Stimulated activated CD8-positive, alpha-beta memory T cell treated with anti-CD3 and anti-CD28 coated beads, Interleukin-7, amount 100 ng/mL, for 24 hours (primary cell): ENCODE results near the gene GEMIN5.

Experiments used
- DNase-seq: peaks from one replicate; pipeline ENCODE4 v3.0.0-alpha.2; 2020; ENCODE audit warnings: low read depth

The GEMIN5 gene

DNA sequence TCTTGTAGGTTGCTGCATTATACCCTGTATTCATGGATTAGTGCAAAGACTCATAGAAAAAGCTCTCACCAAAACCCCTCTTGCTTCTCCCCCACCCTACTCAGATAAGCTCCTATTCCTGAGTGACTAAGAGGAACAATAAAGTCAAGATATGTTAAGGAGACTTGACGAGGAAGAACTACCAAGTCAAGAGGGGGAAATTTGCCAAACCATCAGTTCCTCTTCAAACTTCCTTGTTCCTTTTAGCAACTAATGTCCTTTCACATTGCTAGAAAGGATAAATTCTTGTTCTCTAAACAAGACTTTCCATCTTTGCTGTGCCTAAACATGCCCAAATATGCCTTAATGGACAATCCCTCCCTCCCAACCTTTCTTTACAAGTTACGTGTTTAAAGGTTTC lies 52.6 kb downstream of the GEMIN5 start:
- DNase-seq: no peak

DNA sequence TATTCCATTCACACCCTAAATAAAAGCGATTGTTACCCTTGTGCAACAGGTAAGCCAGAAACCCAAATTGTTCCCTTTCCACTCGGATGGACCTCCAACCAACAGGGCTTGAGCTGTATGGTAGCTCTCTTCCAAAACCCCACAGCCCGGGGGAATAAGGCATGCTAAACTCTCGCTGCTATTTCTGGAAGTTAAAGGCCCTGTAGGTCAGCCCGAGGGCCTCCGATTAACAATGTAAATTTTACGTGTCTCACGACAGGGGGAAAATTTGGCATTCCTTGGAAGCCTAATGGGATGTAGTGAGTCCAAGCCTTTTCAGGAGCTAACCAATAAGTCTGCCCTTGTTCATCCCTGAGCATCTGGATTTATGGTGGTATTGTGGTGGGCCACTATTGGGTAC lies 53.6 kb downstream of the GEMIN5 start:
- no peak for DNase-seq

DNA sequence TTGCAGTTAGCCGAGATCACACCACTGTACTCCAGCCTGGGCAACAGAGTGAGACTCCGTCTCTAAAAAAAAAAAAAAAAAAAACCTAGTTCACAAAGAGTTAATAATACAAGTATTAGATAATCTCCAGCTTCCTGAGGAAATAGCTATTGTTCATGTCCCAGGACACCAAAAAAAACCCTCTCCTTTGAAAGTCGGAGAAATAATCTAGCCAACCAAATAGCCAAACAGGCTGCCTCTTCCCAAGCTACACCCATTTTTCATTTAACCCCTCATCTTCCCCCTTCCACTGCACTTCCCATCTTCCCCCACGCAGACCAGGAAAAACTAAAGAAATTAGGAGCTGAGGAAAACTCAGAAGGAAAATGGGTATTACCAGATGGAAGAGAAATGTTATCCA lies 56.0 kb downstream of the GEMIN5 start:
- DNase-seq: no peak

DNA sequence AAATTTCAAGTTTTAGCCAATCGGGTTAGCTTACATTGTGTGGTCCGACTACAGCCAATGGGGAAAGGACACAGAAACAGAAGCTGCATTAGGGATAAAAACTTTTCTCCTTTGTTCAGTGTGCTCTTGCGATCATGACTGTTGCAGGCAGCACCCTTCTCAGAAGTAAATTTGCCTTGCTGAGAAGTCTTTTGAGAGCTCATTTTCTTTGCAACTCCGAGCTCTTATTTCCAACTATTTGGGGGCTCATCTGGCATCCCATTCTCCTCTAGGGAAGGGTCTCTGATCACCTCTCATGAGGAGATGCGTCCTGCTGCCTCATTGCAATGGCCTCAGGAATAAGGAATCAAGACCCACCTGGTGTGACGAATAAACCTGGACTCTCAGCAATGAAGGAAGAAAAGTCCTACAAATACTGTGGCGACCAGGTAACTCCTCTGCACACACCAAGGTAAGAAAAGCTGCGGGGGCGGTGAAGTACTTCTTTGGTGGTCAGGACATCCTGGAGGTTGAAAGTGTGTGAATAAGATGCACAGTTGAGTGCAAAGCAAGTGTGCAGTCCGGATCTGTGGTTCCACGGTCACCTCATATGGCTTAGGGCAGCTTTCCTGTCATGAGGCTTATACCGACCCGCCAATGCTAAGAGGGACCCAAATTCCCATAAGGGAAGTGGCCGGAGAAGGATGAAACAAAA lies 59.2 kb downstream of the GEMIN5 start:
- no peak for DNase-seq

DNA sequence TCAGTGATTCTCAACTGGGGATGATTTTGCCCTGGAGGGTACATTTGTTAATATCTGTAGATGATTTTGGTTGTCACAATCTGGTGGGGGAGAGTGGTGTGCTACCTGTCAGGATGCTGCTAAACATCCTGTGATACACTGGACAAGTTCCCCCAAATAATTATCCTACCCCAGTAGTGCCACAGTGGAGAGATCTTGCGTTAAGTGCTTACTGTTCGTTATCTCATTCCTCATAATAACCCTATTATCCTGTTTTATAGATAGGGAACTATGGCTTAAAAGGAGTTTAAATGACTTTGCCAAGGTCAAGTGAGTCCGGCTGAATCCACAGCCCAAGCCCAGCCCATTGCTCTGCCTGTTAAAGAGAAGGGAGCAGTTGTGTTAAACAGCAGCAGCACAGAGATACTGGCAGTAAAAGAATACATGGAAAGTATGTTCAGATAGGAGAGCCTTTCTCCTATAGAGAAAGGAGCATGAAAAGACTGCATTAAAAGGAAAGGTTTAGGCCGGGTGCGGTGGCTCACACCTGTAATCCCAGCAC lies 64.2 kb downstream of the GEMIN5 start:
- no peak for DNase-seq

DNA sequence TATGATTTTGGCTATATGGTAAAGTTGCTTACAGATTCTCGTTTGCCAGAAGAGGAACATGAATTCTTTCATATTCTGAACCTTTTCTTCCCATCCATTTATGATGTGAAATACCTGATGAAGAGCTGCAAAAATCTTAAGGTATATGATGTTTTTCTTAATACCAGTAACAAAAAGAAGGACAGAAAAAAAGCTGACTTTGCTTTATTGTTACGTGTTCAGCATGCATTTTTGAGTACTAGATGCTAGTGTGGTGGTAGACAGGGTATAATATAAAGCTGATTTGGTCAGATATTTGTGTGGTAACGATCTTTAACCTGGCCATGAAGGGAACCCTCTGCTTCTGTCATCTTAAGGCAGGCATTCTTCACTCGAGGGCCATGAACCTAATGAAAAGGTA lies 66.3 kb downstream of the GEMIN5 start:
- no peak for DNase-seq

DNA sequence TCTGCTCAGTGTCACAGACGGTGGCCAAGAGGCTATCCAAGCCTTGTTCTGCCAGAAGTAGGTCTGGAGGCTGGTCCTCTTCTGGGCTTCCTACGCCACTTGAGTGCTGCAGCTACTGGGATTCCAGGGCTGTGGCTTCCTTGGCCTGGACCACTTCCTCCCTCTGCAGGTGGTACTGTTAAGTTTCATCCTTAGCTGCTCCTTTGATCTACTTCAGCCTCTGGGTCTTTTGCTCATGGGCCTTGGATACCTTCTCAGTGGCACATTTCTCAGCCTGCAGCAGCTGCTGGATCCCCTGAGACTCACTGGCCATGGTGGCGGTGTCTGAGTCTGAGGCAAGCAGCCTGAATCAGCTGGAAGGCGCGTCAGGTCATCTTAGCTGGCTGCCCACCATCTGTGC lies 69.3 kb downstream of the GEMIN5 start:
- no peak for DNase-seq

DNA sequence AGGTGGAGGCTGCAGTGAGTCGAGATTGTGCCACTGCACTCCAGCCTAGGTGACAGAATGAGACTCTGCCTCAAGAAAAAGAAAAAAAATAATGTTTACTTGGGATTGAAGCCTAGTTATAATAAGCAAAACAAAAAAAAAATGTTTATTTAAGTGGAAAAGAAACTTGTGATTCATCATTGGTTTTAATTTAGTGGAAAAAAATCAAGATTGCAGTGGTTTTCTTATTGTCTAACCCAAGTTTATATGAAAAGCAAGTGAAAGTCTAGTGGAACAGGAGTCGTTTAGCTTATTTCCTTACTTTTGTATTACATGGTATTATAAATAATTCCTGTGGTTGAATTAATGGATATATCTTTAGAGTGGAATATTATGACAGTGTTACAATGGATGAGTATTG lies 71.2 kb downstream of the GEMIN5 start:
- DNase-seq: no peak

DNA sequence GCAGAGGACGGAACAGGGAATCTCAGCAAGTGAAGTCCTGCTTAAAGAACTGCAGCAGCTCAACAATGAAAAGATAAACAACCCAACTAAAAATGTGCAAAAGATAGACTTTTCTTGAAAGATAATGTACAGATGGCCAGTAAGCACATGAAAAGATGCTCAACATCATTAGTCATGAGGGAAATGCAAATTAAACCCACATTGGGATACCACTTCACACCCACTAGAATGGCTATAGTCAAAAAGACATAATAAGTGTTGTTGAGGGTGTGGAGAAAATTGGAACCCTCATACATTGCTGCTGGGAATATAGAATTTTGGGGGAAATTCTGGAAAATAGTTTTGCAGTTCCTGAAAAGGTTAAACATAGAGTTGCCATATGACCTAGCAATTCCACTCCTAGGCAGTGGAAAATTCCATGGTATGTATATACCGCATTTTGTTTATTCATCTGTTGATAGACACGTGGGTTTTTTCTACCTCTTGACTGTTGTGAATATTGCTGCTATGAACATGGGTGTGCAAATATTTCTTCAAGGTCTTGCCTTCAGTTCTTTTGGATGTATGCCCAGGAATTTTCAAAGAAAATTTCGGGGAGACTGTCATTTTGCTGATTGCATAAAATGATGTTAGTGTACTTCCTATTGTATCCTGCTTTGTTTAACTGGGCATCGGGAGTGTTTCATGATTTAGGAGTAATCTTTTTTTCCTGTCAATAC lies 72.4 kb downstream of the GEMIN5 start:
- DNase-seq: no peak

DNA sequence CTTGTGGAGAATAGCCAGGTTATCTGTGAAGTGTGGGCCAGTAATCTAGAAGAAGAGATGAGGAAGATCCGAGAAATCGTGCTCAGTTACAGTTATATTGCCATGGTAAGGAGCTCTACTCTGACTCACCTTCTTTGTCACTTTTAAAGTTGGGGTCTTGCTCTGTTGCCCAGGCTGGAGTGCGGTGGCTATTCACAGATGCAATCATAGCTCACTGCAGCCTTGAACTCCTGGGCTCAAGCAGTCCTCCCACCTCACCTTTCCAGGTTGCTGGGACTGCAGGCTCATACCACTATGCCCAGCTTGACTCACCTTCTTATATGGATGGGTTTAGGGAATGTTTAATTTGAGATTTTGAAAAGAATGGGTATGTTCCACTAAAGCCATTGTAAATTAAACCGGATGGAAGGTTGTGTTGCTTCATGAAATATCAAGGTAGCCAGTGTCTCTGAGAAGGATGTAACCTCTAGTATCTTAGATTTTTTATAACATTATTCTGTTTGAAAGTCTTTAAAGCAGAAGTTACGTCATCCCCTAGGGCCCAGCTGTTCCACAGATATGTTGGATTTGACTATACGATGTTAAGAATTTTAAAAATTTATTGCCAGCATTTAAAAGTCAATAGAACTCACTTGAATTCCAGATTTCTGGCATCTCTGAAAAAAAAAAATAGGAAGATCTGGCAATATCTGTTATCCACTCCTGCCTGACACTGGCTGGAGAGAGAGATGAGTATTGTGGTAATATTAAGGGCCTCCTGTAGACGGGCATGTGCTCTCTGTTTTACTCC lies 74.5 kb downstream of the GEMIN5 start:
- no peak for DNase-seq

DNA sequence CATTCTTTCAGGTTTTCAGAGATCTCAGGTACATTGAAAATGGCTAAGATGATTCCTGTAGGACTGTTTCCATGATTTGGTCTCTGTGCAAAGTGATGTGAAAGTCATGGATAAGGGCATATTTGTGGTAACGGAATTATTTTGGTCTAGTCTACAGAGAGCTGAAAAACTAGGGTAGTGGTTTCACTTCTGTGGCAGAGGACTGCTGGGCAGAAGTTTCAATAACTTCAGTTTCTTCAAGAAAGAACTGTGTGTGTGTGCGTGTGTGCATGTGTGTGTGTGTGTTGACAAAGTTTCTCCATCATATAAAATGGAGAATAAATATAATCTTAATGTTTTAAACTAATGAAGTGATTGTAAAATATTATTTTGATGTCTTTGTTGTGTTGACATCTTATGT lies 75.2 kb downstream of the GEMIN5 start:
- DNase-seq: no peak

DNA sequence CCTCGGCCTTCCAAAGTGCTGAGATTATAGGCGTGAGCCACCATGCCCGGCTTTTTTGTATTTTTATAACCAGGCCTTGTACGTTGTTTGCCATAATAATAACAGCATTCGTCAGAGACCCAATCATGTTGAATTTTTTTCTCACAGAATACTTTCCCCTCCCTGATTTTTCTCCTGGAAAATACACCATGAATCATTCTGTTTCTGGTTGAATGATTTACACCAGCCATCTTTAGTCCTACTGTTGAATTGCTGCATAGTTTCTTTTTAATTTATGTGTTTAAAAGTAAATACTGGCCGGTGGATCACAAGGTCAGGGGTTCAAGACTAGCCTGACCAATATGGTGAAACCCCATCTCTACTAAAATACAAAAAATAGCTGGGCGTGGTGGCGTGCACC lies 76.1 kb downstream of the GEMIN5 start:
- DNase-seq: no peak

DNA sequence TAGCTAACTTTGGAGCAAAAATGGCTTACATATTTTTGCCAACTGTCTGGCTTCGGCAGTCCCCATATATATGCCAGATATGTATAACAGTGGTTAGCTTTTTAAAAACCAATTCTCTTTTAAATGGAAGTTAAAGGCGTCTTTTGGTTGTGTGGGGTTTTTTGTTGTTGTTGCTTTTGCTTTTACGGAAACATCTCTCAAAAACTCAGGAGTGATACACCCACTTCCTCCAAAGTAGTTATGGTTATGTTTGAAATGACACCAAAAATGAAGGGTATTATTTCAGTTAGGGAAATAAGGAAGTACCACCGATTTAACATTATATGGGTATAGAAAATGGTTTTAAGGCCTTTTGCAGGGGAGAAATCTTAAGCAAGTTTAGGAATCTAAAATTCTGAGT lies 77.2 kb downstream of the GEMIN5 start:
- DNase-seq: no peak

DNA sequence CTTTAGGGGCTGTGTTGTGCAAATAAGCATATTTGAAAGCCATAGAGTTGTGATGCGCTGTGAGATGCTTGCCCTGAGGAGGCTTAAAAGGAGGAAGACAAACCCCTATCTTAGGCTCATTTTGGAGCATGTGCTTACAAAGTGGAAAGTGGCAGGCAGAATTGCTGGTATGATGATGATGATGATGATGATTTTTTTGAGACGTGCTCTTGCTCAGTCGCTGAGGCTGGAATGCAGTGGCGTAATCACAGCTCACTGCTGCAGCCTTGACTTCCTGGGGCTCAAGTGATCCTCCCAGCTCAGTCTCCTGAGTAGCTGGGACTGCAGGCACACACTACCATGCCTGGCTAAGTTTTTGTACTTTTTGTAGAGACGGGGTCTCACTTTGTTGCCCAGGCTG lies 77.9 kb downstream of the GEMIN5 start:
- no peak for DNase-seq

DNA sequence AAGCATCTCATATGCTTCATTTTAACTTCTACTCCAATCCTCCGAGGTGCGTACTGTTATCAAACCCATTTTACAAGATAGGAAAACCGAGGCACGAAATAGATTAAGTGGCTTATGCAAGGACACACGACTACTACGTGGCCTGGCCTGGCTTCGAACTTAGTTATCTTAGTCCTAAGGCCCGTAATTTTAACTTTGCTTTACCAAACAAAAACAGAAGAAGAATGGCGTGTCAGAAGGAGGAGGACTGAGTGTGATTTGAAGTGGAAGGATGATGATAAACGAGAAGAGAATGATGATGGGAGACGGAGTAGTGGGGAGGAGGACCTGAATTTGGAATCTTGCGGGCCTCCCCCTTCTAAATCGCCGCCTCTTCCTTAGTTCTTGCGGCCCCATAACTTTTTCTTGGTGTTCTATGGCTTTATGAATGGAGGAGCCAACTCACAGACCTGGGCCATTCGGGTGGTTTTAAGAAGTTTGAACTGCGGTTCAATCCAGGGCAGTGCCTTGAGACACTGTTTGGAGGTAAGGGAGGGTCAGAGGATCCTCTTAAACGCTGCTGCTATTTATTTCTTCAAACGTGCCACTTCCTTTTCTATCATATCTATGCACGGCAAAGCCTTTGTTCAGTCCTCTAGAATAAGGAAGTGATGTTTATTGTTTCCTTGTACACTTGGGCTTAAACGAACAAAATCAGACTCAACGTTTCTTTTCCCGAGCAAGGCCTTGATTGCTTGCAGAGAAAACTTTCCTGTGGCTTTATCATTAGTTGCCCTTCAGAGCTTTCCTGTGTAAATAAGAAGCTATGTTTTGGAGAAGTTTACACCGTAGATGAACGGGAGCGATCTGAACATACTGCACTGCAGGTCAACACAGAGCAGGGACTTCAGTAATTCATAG lies 78.8 kb downstream of the GEMIN5 start:
- DNase-seq: no peak

DNA sequence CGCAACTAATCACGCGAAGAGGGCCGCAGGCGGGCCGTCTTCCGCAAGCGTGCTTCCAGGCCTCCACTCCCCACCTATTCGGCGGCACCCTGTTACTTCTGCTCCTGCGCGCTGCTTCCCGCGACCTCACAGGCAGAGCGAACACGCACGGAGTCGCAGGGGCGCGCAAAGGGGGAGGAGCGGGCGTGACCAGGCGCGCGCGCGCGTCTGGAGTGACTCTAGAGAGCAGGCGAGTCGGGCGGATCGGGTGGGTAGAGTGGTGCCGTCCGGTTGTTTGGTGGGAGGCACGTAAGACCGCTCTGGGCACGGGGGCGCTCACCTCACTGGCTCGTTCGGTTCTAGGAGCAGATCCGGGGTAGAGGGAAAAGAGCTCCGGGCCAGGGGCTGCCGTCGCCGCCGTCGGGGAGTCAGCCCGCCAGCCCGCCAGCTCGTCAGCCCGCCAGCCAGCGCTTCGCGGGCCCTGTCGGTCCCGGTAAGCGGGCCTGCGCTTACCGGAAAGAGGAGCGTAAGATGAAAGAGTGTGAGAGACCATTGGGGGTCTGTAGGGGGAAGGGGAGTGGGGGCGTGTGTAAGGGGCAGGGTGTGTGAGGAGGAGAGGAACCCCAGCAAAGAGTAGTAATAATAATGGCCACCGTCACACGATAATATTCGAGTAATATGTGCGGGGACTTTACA lies 79.6 kb downstream of the GEMIN5 start, which contains the start of gene CNOT8:
CNOT8 (plus strand) TSS at position 331 of the 675 bp plus-strand sequence. CDS start 4,652 bp downstream, outside the sequence.
- peak; percentile 96 for DNase-seq

DNA sequence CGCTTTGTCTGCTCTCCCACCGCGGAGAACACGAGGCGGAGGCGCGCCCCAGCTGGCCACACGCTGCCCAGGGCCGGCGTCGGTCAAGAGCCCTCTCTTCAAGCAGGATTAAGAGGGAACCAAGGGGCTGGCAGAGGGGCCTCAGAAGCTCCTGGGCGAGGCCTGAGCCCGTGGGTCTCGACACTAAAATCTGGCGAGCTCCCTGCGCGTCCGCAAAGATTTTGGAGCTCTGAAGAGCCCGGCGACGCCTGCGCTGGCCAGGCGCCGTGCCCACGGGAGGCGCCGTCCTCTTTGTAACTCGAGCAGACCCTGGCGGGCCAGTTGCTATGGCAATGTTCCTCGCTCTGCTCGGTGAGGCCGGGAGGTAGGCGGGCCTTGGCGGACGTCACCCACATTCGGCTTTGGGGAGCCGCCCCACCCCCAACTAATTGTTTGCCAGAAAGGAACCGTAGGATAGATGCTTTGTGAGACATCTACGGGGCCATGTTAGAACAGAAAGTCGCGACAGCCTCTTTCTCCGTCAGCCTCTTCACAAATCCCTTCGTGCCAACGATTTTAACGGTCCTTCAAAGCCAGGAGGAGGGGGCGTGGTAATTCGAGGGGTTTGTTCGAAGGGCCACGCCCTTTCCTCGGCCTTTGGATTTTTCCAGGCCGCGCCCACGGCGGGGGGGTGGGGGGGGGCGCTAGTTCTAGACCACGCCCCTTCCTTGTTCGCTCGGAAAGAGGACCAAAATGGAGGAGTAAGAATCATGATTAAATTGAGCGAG lies 80.3 kb downstream of the GEMIN5 start:
- peak; percentile 68 for DNase-seq

DNA sequence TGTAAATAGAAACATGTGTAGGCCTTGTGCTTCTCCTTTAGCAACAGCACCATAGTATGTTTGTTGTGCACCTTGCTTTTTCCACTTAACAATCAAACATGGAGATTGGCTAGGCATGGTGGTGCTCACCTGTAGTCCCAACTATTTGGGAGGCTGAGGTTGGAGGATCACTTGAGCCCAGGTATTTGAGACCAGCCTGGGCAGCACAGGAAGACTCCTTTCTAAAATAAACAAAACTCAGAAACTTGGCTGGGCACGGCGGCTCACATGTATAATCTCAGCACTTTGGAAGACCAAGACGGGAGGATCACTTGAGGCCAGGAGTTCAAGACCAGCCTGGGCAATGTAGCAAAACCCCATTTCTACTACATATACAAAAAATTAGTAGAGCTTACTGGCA lies 86.7 kb downstream of the GEMIN5 start:
- DNase-seq: no peak

DNA sequence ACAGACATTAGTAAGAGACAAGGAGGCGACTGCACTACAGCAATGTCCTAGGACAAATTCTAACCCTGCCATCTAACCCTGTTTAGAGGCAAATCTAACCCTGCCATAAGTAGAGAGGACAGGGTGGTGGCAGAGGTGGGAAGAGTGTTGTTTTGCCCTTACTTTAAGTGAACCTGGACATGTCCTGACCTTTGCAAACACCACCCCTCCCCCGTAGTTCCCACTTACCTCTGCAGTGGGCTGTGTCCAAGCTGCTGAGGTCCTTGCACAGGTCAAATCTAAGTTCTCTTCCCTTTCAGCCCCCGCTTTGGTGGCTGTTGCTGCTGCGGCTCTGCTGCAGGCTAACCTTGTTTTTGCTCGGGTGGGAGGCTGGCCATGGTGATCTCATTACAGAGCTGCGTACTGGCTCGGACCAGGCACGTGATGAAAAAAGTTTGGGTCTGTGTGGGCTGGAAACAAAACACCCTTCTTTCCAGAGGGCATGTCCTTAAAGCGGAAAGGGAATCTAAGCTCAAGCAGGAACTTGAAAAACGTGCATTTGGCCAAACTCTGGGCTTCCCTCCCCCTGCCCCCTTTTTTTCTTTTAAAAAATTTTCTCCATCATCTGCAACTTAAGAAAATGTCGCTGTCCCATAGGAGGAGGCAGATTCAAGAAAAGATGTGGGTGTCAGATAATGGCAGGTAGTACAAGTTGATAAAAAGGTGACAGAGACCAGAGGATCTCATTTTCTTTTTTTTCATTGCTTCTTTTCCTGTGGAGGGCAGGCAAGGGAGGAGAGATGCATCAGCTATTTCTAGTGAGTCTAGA lies 87.6 kb downstream of the GEMIN5 start, which contains the start of gene FAXDC2:
FAXDC2 (minus strand) TSS at position 349 of the 808 bp plus-strand sequence. CDS start 12,425 bp downstream, outside the sequence.
- no peak for DNase-seq
